ENCODE results near the gene FKBP7. TPM values are rescaled to one million over a fixed set of nuclear protein-coding genes. Genes with fewer than 3 reads are reported as not detected.

FKBP7 gene
- total and polyA plus RNA-seq, 2 donors from 2014 or later: 8.2 to 10.8 TPM

DNA sequence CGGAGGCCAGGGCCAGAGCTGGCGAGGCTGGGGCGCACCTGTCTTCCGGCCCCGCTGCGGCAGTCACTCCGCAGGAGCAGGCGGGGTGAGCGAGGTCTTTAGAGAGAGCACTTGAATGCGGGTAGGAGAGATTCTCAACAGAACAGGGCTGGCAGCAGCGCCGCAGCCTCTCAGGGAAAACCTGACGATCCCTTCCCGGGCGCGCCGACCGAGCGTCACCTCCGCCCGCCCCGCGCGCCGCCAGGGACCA, 28.0 kb downstream of the FKBP7 start:
- no peak for FAIRE-seq
- intact Hi-C loops (cut with DNase I): no loop called here
- TF ChIP-seq, protein P1, sequence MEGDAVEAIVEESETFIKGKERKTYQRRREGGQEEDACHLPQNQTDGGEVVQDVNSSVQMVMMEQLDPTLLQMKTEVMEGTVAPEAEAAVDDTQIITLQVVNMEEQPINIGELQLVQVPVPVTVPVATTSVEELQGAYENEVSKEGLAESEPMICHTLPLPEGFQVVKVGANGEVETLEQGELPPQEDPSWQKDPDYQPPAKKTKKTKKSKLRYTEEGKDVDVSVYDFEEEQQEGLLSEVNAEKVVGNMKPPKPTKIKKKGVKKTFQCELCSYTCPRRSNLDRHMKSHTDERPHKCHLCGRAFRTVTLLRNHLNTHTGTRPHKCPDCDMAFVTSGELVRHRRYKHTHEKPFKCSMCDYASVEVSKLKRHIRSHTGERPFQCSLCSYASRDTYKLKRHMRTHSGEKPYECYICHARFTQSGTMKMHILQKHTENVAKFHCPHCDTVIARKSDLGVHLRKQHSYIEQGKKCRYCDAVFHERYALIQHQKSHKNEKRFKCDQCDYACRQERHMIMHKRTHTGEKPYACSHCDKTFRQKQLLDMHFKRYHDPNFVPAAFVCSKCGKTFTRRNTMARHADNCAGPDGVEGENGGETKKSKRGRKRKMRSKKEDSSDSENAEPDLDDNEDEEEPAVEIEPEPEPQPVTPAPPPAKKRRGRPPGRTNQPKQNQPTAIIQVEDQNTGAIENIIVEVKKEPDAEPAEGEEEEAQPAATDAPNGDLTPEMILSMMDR (IDR thresholded peaks at IDR 0.05; ENCODE audit: borderline replicate concordance, extremely low read depth, insufficient read depth): no peak

GRCh38 chr2:178449700-178450523, 28.5 kb downstream of the FKBP7 start:
- intact Hi-C loops (cut with DNase I): no loop called here
- Histone ChIP-seq H3K4me3 (ENCODE audit: low read length in 3 of 3) (peak overlapping the region; percentile 77 to 88 (median 78)), H3K4me1 (ENCODE audit: control insufficient read depth in 2 of 3, insufficient read depth in 2 of 3, low read depth in 1 of 3, low read length in 3 of 3) (peaks cover 8 to 11% (median 8%) of the 10 kb centered on the region in 3 donors), H3K9me3 (ENCODE audit: control insufficient read depth in 2 of 3, insufficient read depth in 1 of 3, low read length in 3 of 3) (no peaks in the 10 kb centered on the region), H3K9ac (ENCODE audit: low read length in 3 of 3) (peak overlapping the region in 2 of 3 donors; percentile 45 to 83), H3K27ac (ENCODE audit: low read depth in 2 of 2, low read length in 2 of 2) (peak overlapping the region; percentile 98 to 99), H3K36me3 (ENCODE audit: control insufficient read depth in 2 of 3, insufficient read depth in 3 of 3, low read length in 3 of 3) (peaks cover 5 to 11% (median 8%) of the 10 kb centered on the region in 3 donors), H3K27me3 (ENCODE audit: control insufficient read depth, insufficient read depth, low read length) (no peaks in the 10 kb centered on the region)
- TF ChIP-seq, protein P1 (IDR thresholded peaks at IDR 0.05; ENCODE audit: borderline replicate concordance, extremely low read depth, insufficient read depth): no peak
- FAIRE-seq (no peak), DNase-seq (peak in 2 of 5 donors; percentile 6 to 45)

More for the DNA sequence above, 28.0 kb downstream of the FKBP7 start:
- Histone ChIP-seq H3K9ac (ENCODE audit: low read length in 3 of 3) (peak overlapping the region; percentile 45 to 83 (median 70)), H3K9me3 (ENCODE audit: control insufficient read depth in 2 of 3, insufficient read depth in 1 of 3, low read length in 3 of 3) (no peaks in the 10 kb centered on the region), H3K36me3 (ENCODE audit: control insufficient read depth in 2 of 3, insufficient read depth in 3 of 3, low read length in 3 of 3) (peaks cover 4 to 8% (median 6%) of the 10 kb centered on the region in 3 donors), H3K4me1 (ENCODE audit: control insufficient read depth in 2 of 3, insufficient read depth in 2 of 3, low read depth in 1 of 3, low read length in 3 of 3) (peaks cover 8 to 11% (median 8%) of the 10 kb centered on the region in 3 donors), H3K4me3 (ENCODE audit: low read length in 3 of 3) (peak overlapping the region; percentile 77 to 88 (median 78)), H3K27me3 (ENCODE audit: control insufficient read depth, insufficient read depth, low read length) (no peaks in the 10 kb centered on the region), H3K27ac (ENCODE audit: low read depth in 2 of 2, low read length in 2 of 2) (peak overlapping the region; percentile 98 to 99)
- no peak for DNase-seq

DNA sequence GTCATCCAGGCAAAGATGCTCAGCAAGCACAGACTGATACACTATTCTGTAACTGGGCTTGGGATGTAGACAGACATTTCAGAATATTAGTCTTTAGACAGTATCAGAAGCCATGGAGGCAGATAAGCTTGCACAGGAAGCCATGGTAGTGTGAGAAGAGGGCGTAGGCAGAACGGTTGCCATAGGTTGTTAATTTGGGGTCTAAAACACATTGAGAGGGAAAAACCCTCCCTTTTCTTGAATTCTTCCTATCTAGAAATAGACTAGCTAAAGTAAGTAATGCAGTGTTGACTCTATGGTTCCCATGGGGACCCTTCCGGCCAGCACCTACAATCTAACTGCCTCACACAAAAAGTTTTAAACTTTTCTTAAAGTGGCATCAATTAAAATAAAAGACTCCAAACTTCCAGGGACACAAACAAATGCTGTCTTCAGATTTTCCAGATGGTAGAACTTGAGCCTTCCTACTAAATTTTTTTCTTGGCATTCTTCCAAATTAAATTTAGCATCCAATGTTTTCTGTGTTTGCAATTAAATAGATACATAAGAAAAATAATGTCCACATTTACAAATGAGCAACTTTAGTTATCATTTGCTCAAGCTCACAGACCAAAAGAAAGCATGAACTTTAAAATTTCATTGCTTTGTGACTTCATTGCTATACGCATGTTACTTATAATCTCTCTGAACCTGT, 29.3 kb downstream of the FKBP7 start:
- H3K36me3 ChIP-seq (ENCODE audit: control insufficient read depth in 2 of 3, insufficient read depth in 3 of 3, low read length in 3 of 3): peaks cover 7 to 15% (median 8%) of the 10 kb centered on the region in 3 donors
- peaks cover 8 to 11% (median 8%) of the 10 kb centered on the region in 3 donors for H3K4me1 ChIP-seq (ENCODE audit: control insufficient read depth in 2 of 3, insufficient read depth in 2 of 3, low read depth in 1 of 3, low read length in 3 of 3)
- FAIRE-seq: no peak
- peak overlapping the region in 1 of 3 donors; percentile 83 for H3K9ac ChIP-seq (ENCODE audit: low read length in 3 of 3)
- H3K4me3 ChIP-seq (ENCODE audit: low read length in 3 of 3): peak overlapping the region in 2 of 3 donors; percentile 77 to 88
- intact Hi-C loops (cut with DNase I): no loop called here
- DNase-seq: no peak
- TF ChIP-seq, protein P1 (IDR thresholded peaks at IDR 0.05; ENCODE audit: borderline replicate concordance, extremely low read depth, insufficient read depth): no peak
- H3K9me3 ChIP-seq (ENCODE audit: control insufficient read depth in 2 of 3, insufficient read depth in 1 of 3, low read length in 3 of 3): no peaks in the 10 kb centered on the region
- no peaks in the 10 kb centered on the region for H3K27me3 ChIP-seq (ENCODE audit: control insufficient read depth, insufficient read depth, low read length)
- no peak overlapping the region for H3K27ac ChIP-seq (ENCODE audit: low read depth in 2 of 2, low read length in 2 of 2)

Measured in kidney (tissue), 14 donors.